GM23338 (cell line): ENCODE measurements around the gene APC2. TPM values are rescaled to one million over a fixed set of nuclear protein-coding genes. Genes with fewer than 3 reads are reported as not detected.

Experiments used
- ATAC-seq: fragments of 200-7000 bp; cut with Tn5 transposase; 3 replicates; pipeline ENCODE4 v1.9.1; 2020
- DNase-seq: peaks from one replicate; pipeline ENCODE4 v3.0.0-alpha.2; 2015; ENCODE audit warnings: low spot score
- H2AFZ ChIP-seq: fragments of 200-600 bp; sonication (generic); 2 replicates; pipeline ENCODE4 v1.8.0; 2016; ENCODE audit warnings: antibody characterized with exemption, mild to moderate bottlenecking, moderate library complexity
- H3F3A ChIP-seq: fragments of 200-600 bp; sonication (generic); replicated peaks from 2 replicates; pipeline ENCODE4 v1.8.0; 2017; ENCODE audit warnings: antibody characterized with exemption, mixed run types, low read depth
- H3K27ac ChIP-seq: fragments of 200-600 bp; sonication (generic); 2 replicates; pipeline ENCODE4 v1.6.1; 2016; ENCODE audit warnings: low read depth
- H3K27me3 ChIP-seq: fragments of 200-600 bp; sonication (generic); 2 replicates; pipeline ENCODE4 v1.8.0; 2016; ENCODE audit warnings: mild to moderate bottlenecking, mixed run types, moderate library complexity; ENCODE audit not compliant: insufficient read depth
- H3K36me3 ChIP-seq: fragments of 200-600 bp; sonication (generic); 2 replicates; pipeline ENCODE4 v1.8.0; 2016; ENCODE audit warnings: mild to moderate bottlenecking; ENCODE audit not compliant: insufficient read depth
- H3K4me1 ChIP-seq: fragments of 200-600 bp; sonication (generic); 2 replicates; pipeline ENCODE4 v1.8.0; 2016; ENCODE audit warnings: mild to moderate bottlenecking, moderate library complexity; ENCODE audit not compliant: insufficient read depth
- H3K4me2 ChIP-seq: fragments of 200-600 bp; sonication (generic); 2 replicates; pipeline ENCODE4 v1.7.1; 2017; ENCODE audit warnings: mixed run types
- H3K4me3 ChIP-seq: fragments of 200-600 bp; sonication (generic); 2 replicates; pipeline ENCODE4 v1.6.1; 2016; ENCODE audit warnings: mixed run types
- H3K79me2 ChIP-seq: fragments of 200-600 bp; sonication (generic); replicated peaks from 2 replicates; pipeline ENCODE4 v1.8.0; 2017; ENCODE audit warnings: mild to moderate bottlenecking; ENCODE audit not compliant: insufficient read depth
- H3K9me2 ChIP-seq: fragments of 200-600 bp; sonication (generic); 2 replicates; pipeline ENCODE4 v1.8.0; 2017; ENCODE audit not compliant: insufficient read depth
- H4K20me1 ChIP-seq: fragments of 200-600 bp; sonication (generic); replicated peaks from 2 replicates; pipeline ENCODE4 v1.8.0; 2017; ENCODE audit warnings: mild to moderate bottlenecking; ENCODE audit not compliant: insufficient read depth
- H3K27ac Mint-ChIP-seq: 2 replicates; pipeline ENCODE4 v1.8.0; 2020; ENCODE audit warnings: inconsistent platforms, mild to moderate bottlenecking, moderate library complexity, mixed read lengths
- H3K27me3 Mint-ChIP-seq: 3 replicates; pipeline ENCODE4 v1.8.0; 2022; ENCODE audit warnings: low read depth, mild to moderate bottlenecking, moderate library complexity, mixed read lengths, inconsistent platforms; ENCODE audit not compliant: insufficient read depth, poor library complexity
- H3K36me3 Mint-ChIP-seq: 3 replicates; pipeline ENCODE4 v1.8.0; 2021; ENCODE audit warnings: low read depth, mild to moderate bottlenecking, inconsistent platforms, moderate library complexity, mixed read lengths
- H3K4me1 Mint-ChIP-seq: 3 replicates; pipeline ENCODE4 v1.8.0; 2020; ENCODE audit warnings: mild to moderate bottlenecking, inconsistent platforms, mixed read lengths
- H3K4me3 Mint-ChIP-seq: 3 replicates; pipeline ENCODE4 v1.8.0; 2021; ENCODE audit warnings: moderate library complexity, mild to moderate bottlenecking, inconsistent platforms, mixed read lengths
- H3K9me3 Mint-ChIP-seq: 3 replicates; pipeline ENCODE4 v1.8.0; 2020; ENCODE audit warnings: moderate library complexity, mild to moderate bottlenecking, inconsistent platforms, mixed read lengths
- CREB1 ChIP-seq: fragments of 250-450 bp; sonication (Bioruptor Pico); IDR thresholded peaks from 2 replicates; pipeline ENCODE4 v1.5.0; 2020; ENCODE audit warnings: low read depth, mild to moderate bottlenecking, moderate library complexity
- ETS1 ChIP-seq: IDR thresholded peaks from 2 replicates; pipeline ENCODE4 v1.6.1; 2016; ENCODE audit warnings: antibody characterized with exemption
- EZH2 ChIP-seq: fragments of 200-600 bp; sonication (generic); IDR thresholded peaks from one replicate; pipeline ENCODE4 v1.8.0; 2017; ENCODE audit warnings: antibody characterized with exemption, mild to moderate bottlenecking, low read depth; ENCODE audit not compliant: unreplicated experiment
- EZH2phosphoT487 ChIP-seq: fragments of 200-600 bp; sonication (generic); IDR thresholded peaks from one replicate; pipeline ENCODE4 v1.8.1; 2018; ENCODE audit warnings: antibody characterized with exemption; ENCODE audit not compliant: unreplicated experiment
- JUNB ChIP-seq: IDR thresholded peaks from one replicate; pipeline ENCODE4 v1.6.1; 2016; ENCODE audit warnings: antibody characterized with exemption; ENCODE audit not compliant: unreplicated experiment
- NANOG ChIP-seq: IDR thresholded peaks from 2 replicates; pipeline ENCODE4 v1.6.1; 2016; ENCODE audit warnings: antibody characterized with exemption, borderline replicate concordance
- POLR2AphosphoS5 ChIP-seq: IDR thresholded peaks from 2 replicates; pipeline ENCODE4 v1.6.1; 2016; ENCODE audit warnings: antibody characterized with exemption, low read depth
- STAT1 ChIP-seq: IDR thresholded peaks from one replicate; pipeline ENCODE4 v1.6.1; 2016; ENCODE audit warnings: antibody characterized with exemption; ENCODE audit not compliant: unreplicated experiment
- ZNF114 ChIP-seq: fragments of 250-450 bp; sonication (Bioruptor Pico); IDR thresholded peaks from 2 replicates; pipeline ENCODE4 v1.5.0; 2020; ENCODE audit warnings: mild to moderate bottlenecking, moderate library complexity
- ZNF331 ChIP-seq: fragments of 250-450 bp; sonication (Bioruptor Pico); IDR thresholded peaks from 2 replicates; pipeline ENCODE4 v1.5.0; 2020; ENCODE audit warnings: low read depth, mild to moderate bottlenecking, moderate library complexity
- ZNF462 ChIP-seq: fragments of 250-450 bp; sonication (Bioruptor Pico); IDR thresholded peaks from 2 replicates; pipeline ENCODE4 v1.5.0; 2020; ENCODE audit warnings: mild to moderate bottlenecking, moderate library complexity
- polyA plus RNA-seq: library from polyadenylated mRNA; unstranded; fragments of >200 nt; fragmentation: Nextera tagmentation; extraction: Ambion mirVana; gene quantifications from 2 replicates; pipeline ENCODE4 v1.2.1, GENCODE V29; 2016
- total RNA-seq: library from RNA; depleted of rRNA; stranded (reverse); fragments of >200 nt; shearing (Covaris generic); gene quantifications from 2 replicates; pipeline ENCODE4 v1.2.3, GENCODE V29; 2014
- TF ChIP-seq, protein P1 (sequence below), 2 experiments: fragments of 200-600 bp in 1 of 2; sonication (generic) in 1 of 2; conservative IDR thresholded peaks; 2 replicates each; pipeline versions ENCODE4 v1.5.1 to v1.6.1; 2016 to 2017; ENCODE audit warnings: antibody characterized with exemption in 2 of 2, low read depth in 2 of 2, mild to moderate bottlenecking in 2 of 2, moderate library complexity in 1 of 2
- TF ChIP-seq, protein P2 (sequence below): IDR thresholded peaks from one replicate; pipeline ENCODE4 v1.6.1; 2018; ENCODE audit warnings: antibody characterized with exemption; ENCODE audit not compliant: unreplicated experiment

Gene APC2
- total and polyA plus RNA-seq, 2 experiments from 2014 or later: 1.4 to 18.3 TPM

- Histone ChIP-seq H3K4me2 (no peak overlapping the region), H3F3A (peaks cover 5% of the 10 kb centered on the region; the same call in 1 of the 2 replicates), H3K4me1 (no peaks in the 10 kb centered on the region; the same call in 1 of the 2 replicates), H4K20me1 (peaks cover 4% of the 10 kb centered on the region; the same call in 1 of the 2 replicates), H3K36me3 (no peaks in the 10 kb centered on the region), H3K9me2 (no peaks in the 10 kb centered on the region), H3K79me2 (no peaks in the 10 kb centered on the region), H2AFZ (no peak overlapping the region), H3K27ac (no peak overlapping the region), H3K4me3 (no peak overlapping the region), H3K27me3 (no peaks in the 10 kb centered on the region)
- Mint-ChIP-seq H3K4me1 (peaks cover 10% of the 10 kb centered on the region; the same call in 2 of the 3 replicates), H3K27ac (no peak overlapping the region), H3K4me3 (no peak overlapping the region; the same call in 2 of the 3 replicates), H3K27me3 (peaks cover 26% of the 10 kb centered on the region), H3K9me3 (no peaks in the 10 kb centered on the region), H3K36me3 (peaks cover 7% of the 10 kb centered on the region; the same call in 2 of the 3 replicates)
- ATAC-seq (no peak), DNase-seq (no peak)
- TF ChIP-seq EZH2phosphoT487: no peak
- no peak for TF ChIP-seq STAT1
- no peak for TF ChIP-seq CREB1 (CRISPR knock-in tag)
- no peak for TF ChIP-seq ZNF114 (CRISPR knock-in tag)
- no peak for TF ChIP-seq EZH2
- TF ChIP-seq, protein P1, sequence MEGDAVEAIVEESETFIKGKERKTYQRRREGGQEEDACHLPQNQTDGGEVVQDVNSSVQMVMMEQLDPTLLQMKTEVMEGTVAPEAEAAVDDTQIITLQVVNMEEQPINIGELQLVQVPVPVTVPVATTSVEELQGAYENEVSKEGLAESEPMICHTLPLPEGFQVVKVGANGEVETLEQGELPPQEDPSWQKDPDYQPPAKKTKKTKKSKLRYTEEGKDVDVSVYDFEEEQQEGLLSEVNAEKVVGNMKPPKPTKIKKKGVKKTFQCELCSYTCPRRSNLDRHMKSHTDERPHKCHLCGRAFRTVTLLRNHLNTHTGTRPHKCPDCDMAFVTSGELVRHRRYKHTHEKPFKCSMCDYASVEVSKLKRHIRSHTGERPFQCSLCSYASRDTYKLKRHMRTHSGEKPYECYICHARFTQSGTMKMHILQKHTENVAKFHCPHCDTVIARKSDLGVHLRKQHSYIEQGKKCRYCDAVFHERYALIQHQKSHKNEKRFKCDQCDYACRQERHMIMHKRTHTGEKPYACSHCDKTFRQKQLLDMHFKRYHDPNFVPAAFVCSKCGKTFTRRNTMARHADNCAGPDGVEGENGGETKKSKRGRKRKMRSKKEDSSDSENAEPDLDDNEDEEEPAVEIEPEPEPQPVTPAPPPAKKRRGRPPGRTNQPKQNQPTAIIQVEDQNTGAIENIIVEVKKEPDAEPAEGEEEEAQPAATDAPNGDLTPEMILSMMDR (conservative IDR thresholded peaks at IDR 0.05; ENCODE audit: low read depth in 2 of 2): no peak
- TF ChIP-seq ETS1: no peak
- no peak for TF ChIP-seq POLR2AphosphoS5
- no peak for TF ChIP-seq ZNF462 (CRISPR knock-in tag)
- TF ChIP-seq NANOG: no peak
- TF ChIP-seq, protein P2, sequence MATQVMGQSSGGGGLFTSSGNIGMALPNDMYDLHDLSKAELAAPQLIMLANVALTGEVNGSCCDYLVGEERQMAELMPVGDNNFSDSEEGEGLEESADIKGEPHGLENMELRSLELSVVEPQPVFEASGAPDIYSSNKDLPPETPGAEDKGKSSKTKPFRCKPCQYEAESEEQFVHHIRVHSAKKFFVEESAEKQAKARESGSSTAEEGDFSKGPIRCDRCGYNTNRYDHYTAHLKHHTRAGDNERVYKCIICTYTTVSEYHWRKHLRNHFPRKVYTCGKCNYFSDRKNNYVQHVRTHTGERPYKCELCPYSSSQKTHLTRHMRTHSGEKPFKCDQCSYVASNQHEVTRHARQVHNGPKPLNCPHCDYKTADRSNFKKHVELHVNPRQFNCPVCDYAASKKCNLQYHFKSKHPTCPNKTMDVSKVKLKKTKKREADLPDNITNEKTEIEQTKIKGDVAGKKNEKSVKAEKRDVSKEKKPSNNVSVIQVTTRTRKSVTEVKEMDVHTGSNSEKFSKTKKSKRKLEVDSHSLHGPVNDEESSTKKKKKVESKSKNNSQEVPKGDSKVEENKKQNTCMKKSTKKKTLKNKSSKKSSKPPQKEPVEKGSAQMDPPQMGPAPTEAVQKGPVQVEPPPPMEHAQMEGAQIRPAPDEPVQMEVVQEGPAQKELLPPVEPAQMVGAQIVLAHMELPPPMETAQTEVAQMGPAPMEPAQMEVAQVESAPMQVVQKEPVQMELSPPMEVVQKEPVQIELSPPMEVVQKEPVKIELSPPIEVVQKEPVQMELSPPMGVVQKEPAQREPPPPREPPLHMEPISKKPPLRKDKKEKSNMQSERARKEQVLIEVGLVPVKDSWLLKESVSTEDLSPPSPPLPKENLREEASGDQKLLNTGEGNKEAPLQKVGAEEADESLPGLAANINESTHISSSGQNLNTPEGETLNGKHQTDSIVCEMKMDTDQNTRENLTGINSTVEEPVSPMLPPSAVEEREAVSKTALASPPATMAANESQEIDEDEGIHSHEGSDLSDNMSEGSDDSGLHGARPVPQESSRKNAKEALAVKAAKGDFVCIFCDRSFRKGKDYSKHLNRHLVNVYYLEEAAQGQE: no peak
- TF ChIP-seq JUNB: no peak
- no peak for TF ChIP-seq ZNF331 (CRISPR knock-in tag)
Observed at GRCh38 chr19:1457892-1458291, 8.0 kb downstream of the APC2 start.
